OCI-LY7 (cell line): ENCODE measurements around the gene ARHGAP19.

Experiments
- CTCF ChIP-seq: fragments of 200-600 bp; sonication (generic); conservative IDR thresholded peaks from 2 replicates; pipeline ENCODE4 v1.5.1; 2014; ENCODE audit warnings: mild to moderate bottlenecking, antibody characterized with exemption, low read length, moderate library complexity, mixed read lengths
- EZH2phosphoT487 ChIP-seq: fragments of 200-600 bp; sonication (generic); IDR thresholded peaks from 2 replicates; pipeline ENCODE4 v1.6.1; 2018; ENCODE audit warnings: low read depth, borderline replicate concordance, mild to moderate bottlenecking, mixed run types, antibody characterized with exemption, low read length, moderate library complexity, mixed read lengths

- TF ChIP-seq CTCF = no peak
- TF ChIP-seq EZH2phosphoT487 = no peak
Observed at GRCh38 chr10:97176226-97176625, 116.2 kb downstream of the ARHGAP19 start.
